22Rv1 (cell line): ENCODE data around the gene TYRO3.

Experiments used
- CTCF ChIP-seq: fragments of 450-650 bp; IDR thresholded peaks from 2 replicates; pipeline ENCODE4 v1.5.1; 2017; ENCODE audit warnings: mild to moderate bottlenecking
- ZFX ChIP-seq: fragments of 450-650 bp; IDR thresholded peaks from 2 replicates; pipeline ENCODE4 v1.6.1; 2017; ENCODE audit warnings: antibody characterized with exemption, borderline replicate concordance

- TF ChIP-seq CTCF, result no peak
- no peak for TF ChIP-seq ZFX
These were observed 46.5 kb upstream of the TYRO3 start for GRCh38 chr15:41512512-41512939.
